SK-N-SH (cell line): Measurements from ENCODE around the gene AMFR. TPM values are rescaled to one million over a fixed set of nuclear protein-coding genes. Genes with fewer than 3 reads are reported as not detected.
A peak's percentile ranks its signal among the peaks of the same experiment; 100 is the strongest.

ENCODE experiments used
- CTCF ChIA-PET: fragments of 300-600, 350-600 bp; formaldehyde crosslinking; extraction: SDS; loops from one replicate; lab custom pipeline; 2021; lab: Yijun Ruan, JAX
- POLR2A ChIA-PET: fragments of 350-600 bp; sonication (Branson Sonifier 250); formaldehyde crosslinking; extraction: SDS; loops from one replicate; lab custom pipeline; 2020; ENCODE audit warnings: antibody characterized with exemption, inconsistent platforms; lab: Yijun Ruan, JAX
- DNase-seq: peaks from one replicate; pipeline ENCODE4 v3.0.0; 2012
- H2AFZ ChIP-seq: fragments of 200-600 bp; sonication (generic); 2 replicates; pipeline ENCODE4 v1.8.1; 2016; ENCODE audit warnings: antibody characterized with exemption, mild to moderate bottlenecking, low read depth
- H3F3A ChIP-seq: fragments of 200-600 bp; sonication (generic); replicated peaks from 2 replicates; pipeline ENCODE3; 2016; ENCODE audit warnings: antibody characterized with exemption, mild to moderate bottlenecking; ENCODE audit not compliant: insufficient read depth
- H3K27ac ChIP-seq, 2 experiments: fragments of 200-500 bp in 1 of 2; fragments of 200-600 bp in 1 of 2; sonication (Bioruptor generic) in 1 of 2; sonication (generic), shearing (Covaris generic) in 1 of 2; 2 replicates each; pipeline versions ENCODE4 v1.5.1 to v1.6.1; 2014 to 2016; ENCODE audit warnings: low read depth in 2 of 2, inconsistent platforms in 1 of 2, low read length in 1 of 2, mild to moderate bottlenecking in 1 of 2, mixed read lengths in 1 of 2
- H3K27me3 ChIP-seq: fragments of 200-600 bp; sonication (generic), shearing (Covaris generic); 2 replicates; pipeline ENCODE4 v1.6.1; 2016; ENCODE audit warnings: mixed run types; ENCODE audit not compliant: insufficient read depth
- H3K36me3 ChIP-seq, 2 experiments: fragments of 200-500 bp in 1 of 2; fragments of 200-600 bp in 1 of 2; sonication (Bioruptor generic) in 1 of 2; sonication (generic) in 1 of 2; replicated peaks in 1 of 2; 2 replicates each; pipeline versions ENCODE3 to v1.5.1; 2014 to 2016; ENCODE audit warnings: low read length in 1 of 2, mild to moderate bottlenecking in 1 of 2; ENCODE audit not compliant: insufficient read depth in 2 of 2, control insufficient read depth in 1 of 2
- H3K4me1 ChIP-seq, 2 experiments: fragments of 200-500 bp in 1 of 2; fragments of 200-600 bp in 1 of 2; sonication (Bioruptor generic) in 1 of 2; sonication (generic), shearing (Covaris generic) in 1 of 2; 2 replicates each; pipeline versions ENCODE4 v1.5.1 to v1.6.1; 2014 to 2016; ENCODE audit warnings: low read depth in 1 of 2, low read length in 1 of 2, mixed run types in 1 of 2; ENCODE audit not compliant: insufficient read depth in 2 of 2, control insufficient read depth in 1 of 2
- H3K4me2 ChIP-seq: fragments of 200-600 bp; sonication (generic), shearing (Covaris generic); 2 replicates; pipeline ENCODE4 v1.6.1; 2017; ENCODE audit warnings: mixed run types
- H3K4me3 ChIP-seq, 2 experiments: fragments of 200-500 bp in 1 of 2; fragments of 200-600 bp in 1 of 2; sonication (Bioruptor generic) in 1 of 2; sonication (generic), shearing (Covaris generic) in 1 of 2; 2 replicates each; pipeline versions ENCODE4 v1.5.1 to v1.8.1; 2014 to 2016; ENCODE audit warnings: low read depth in 2 of 2, inconsistent platforms in 1 of 2, low read length in 1 of 2, mild to moderate bottlenecking in 1 of 2, mixed read lengths in 1 of 2, moderate library complexity in 1 of 2
- H3K79me2 ChIP-seq: fragments of 200-600 bp; sonication (generic); 2 replicates; pipeline ENCODE4 v1.8.1; 2017; ENCODE audit warnings: mild to moderate bottlenecking; ENCODE audit not compliant: insufficient read depth
- H3K9ac ChIP-seq: fragments of 200-600 bp; sonication (generic); 2 replicates; pipeline ENCODE4 v1.6.1; 2017; ENCODE audit warnings: mixed run types
- H3K9me2 ChIP-seq: fragments of 200-600 bp; sonication (generic); 2 replicates; pipeline ENCODE4 v1.6.1; 2017; ENCODE audit warnings: mixed run types
- H3K9me3 ChIP-seq: fragments of 200-600 bp; sonication (generic); 2 replicates; pipeline ENCODE4 v1.6.1; 2017; ENCODE audit warnings: mixed run types, mild to moderate bottlenecking, moderate library complexity
- H4K20me1 ChIP-seq: fragments of 200-600 bp; sonication (generic); 2 replicates; pipeline ENCODE4 v1.6.1; 2017; ENCODE audit warnings: mild to moderate bottlenecking, mixed run types; ENCODE audit not compliant: insufficient read depth
- CHD2 ChIP-seq: fragments of 150-350 bp; IDR thresholded peaks from 2 replicates; pipeline ENCODE4 v1.6.1; 2018; ENCODE audit warnings: low read length; ENCODE audit not compliant: partially characterized antibody
- ELF1 ChIP-seq: IDR thresholded peaks from 2 replicates; pipeline ENCODE4 v1.4.0; 2012
- EP300 ChIP-seq, 2 experiments: IDR thresholded peaks; 2 replicates each; pipeline versions ENCODE4 v1.4.0 to v1.6.1; 2012; ENCODE audit warnings: borderline replicate concordance in 1 of 2, low read depth in 1 of 2, low read length in 1 of 2
- FOXJ3 ChIP-seq: sonication (generic); formaldehyde crosslinking; IDR thresholded peaks from 2 replicates; pipeline ENCODE4 v1.5.1; 2020; ENCODE audit warnings: mild to moderate bottlenecking, missing genetic modification reagents
- FOXM1 ChIP-seq: IDR thresholded peaks from 2 replicates; pipeline ENCODE4 v1.4.0; 2012; ENCODE audit warnings: low read depth, mild to moderate bottlenecking
- GABPA ChIP-seq: IDR thresholded peaks from 2 replicates; pipeline ENCODE4 v1.4.0; 2012; ENCODE audit warnings: low read depth, mild to moderate bottlenecking
- GATA2 ChIP-seq: sonication (generic); formaldehyde crosslinking; IDR thresholded peaks from 2 replicates; pipeline ENCODE4 v1.5.0; 2020; ENCODE audit warnings: mild to moderate bottlenecking, missing genetic modification reagents
- IRF3 ChIP-seq: fragments of 150-350 bp; IDR thresholded peaks from 2 replicates; pipeline ENCODE4 v1.6.1; 2016; ENCODE audit warnings: mild to moderate bottlenecking, low read depth, low read length
- JUND ChIP-seq: IDR thresholded peaks from 2 replicates; pipeline ENCODE4 v1.4.0; 2012
- MEF2A ChIP-seq: IDR thresholded peaks from 2 replicates; pipeline ENCODE4 v1.4.0; 2012; ENCODE audit warnings: low read depth, borderline replicate concordance
- MXI1 ChIP-seq: IDR thresholded peaks from 2 replicates; pipeline ENCODE4 v1.6.1; 2012; ENCODE audit warnings: mild to moderate bottlenecking, low read depth, low read length, improper control_type of control experiment
- NRF1 ChIP-seq: IDR thresholded peaks from 2 replicates; pipeline ENCODE4 v1.6.1; 2012; ENCODE audit warnings: low read depth, mild to moderate bottlenecking, low read length
- RFX5 ChIP-seq: IDR thresholded peaks from 2 replicates; pipeline ENCODE4 v1.6.1; 2012; ENCODE audit warnings: mild to moderate bottlenecking, improper control_type of control experiment, low read length
- SMC3 ChIP-seq: IDR thresholded peaks from 2 replicates; pipeline ENCODE4 v1.6.1; 2012; ENCODE audit warnings: low read depth, low read length, improper control_type of control experiment
- TCF12 ChIP-seq: IDR thresholded peaks from 2 replicates; pipeline ENCODE4 v1.4.0; 2012
- TEAD4 ChIP-seq: IDR thresholded peaks from 2 replicates; pipeline ENCODE4 v1.4.0; 2012; ENCODE audit warnings: mild to moderate bottlenecking, borderline replicate concordance; ENCODE audit not compliant: insufficient read depth
- USF1 ChIP-seq: IDR thresholded peaks from 2 replicates; pipeline ENCODE4 v1.4.0; 2012; ENCODE audit warnings: low read depth, borderline replicate concordance
- USF2 ChIP-seq: fragments of 150-350 bp; IDR thresholded peaks from 2 replicates; pipeline ENCODE4 v1.6.1; 2017; ENCODE audit warnings: antibody characterized with exemption, low read length, low read depth, borderline replicate concordance
- ZBTB33 ChIP-seq: IDR thresholded peaks from 2 replicates; pipeline ENCODE4 v1.4.0; 2012; ENCODE audit warnings: low read depth, borderline replicate concordance
- WGBS: methylation state at CpG from one replicate; pipeline ENCODE4 v1.1.6; 2017; ENCODE audit warnings: low lambda C conversion rate; 5-methylcytosine and 5-hydroxymethylcytosine counted together
- polyA plus RNA-seq, 3 experiments: library from polyadenylated mRNA; depleted of rRNA; stranded (reverse); fragments of >200 nt; gene quantifications; 2 replicates each; pipeline ENCODE4 v1.2.3, GENCODE V29; 2012

AMFR gene
- polyA plus RNA-seq, 1 of the 3 experiments (the other 2 are of a cell fraction): 65.3 TPM

- CTCF ChIA-PET: no interaction called here
- Histone ChIP-seq H3K36me3 (peaks cover 0 to 15% of the 10 kb centered on the region in 2 experiments), H3K4me3 (peak overlapping the region; percentile 80 to 93), H3K4me2 (peak overlapping the region; percentile 83; the same call in 1 of the 2 replicates), H3K9ac (peak overlapping the region; percentile 92), H3K9me3 (peaks cover 5% of the 10 kb centered on the region; the same call in 1 of the 2 replicates), H3F3A (peaks cover 28% of the 10 kb centered on the region), H2AFZ (no peak overlapping the region), H3K27me3 (no peaks in the 10 kb centered on the region), H3K27ac (peak overlapping the region; percentile 28 to 61; a peak in 3 of 4 replicates), H3K9me2 (no peaks in the 10 kb centered on the region), H4K20me1 (peaks cover 42% of the 10 kb centered on the region), H3K79me2 (peaks cover 51% of the 10 kb centered on the region), H3K4me1 (peaks cover 0 to 9% of the 10 kb centered on the region in 2 experiments; a peak in 3 of 4 replicates)
- TF ChIP-seq TEAD4: no peak
- TF ChIP-seq GABPA: no peak
- no peak for TF ChIP-seq MXI1
- no peak for TF ChIP-seq GATA2
- TF ChIP-seq MEF2A: no peak
- no peak for TF ChIP-seq EP300 (IDR thresholded peaks at IDR 0.05; ENCODE audit: borderline replicate concordance in 1 of 2, low read depth in 1 of 2, low read length in 1 of 2)
- no peak for TF ChIP-seq TCF12
- TF ChIP-seq CHD2: no peak
- no peak for TF ChIP-seq SMC3
- TF ChIP-seq FOXJ3: no peak
- TF ChIP-seq RFX5: no peak
- no peak for TF ChIP-seq USF1
- TF ChIP-seq USF2: no peak
- no peak for TF ChIP-seq NRF1
- TF ChIP-seq JUND: no peak
- no peak for TF ChIP-seq IRF3
- TF ChIP-seq ZBTB33: no peak
- TF ChIP-seq ELF1: no peak
- no peak for TF ChIP-seq FOXM1
- DNase-seq: peak; percentile 77
- WGBS: under 1% methylated on average over 25 of the region's 79 CpGs
- POLR2A ChIA-PET: no interaction called here
Measured at GRCh38 chr16:56424791-56425438, 430 bp downstream of the AMFR start.
